HCT116 (cell line): ENCODE results near the gene BICDL2. TPM values are rescaled to one million over a fixed set of nuclear protein-coding genes. Genes with fewer than 3 reads are reported as not detected.

Source experiments
- ATAC-seq: fragments of 200-7000 bp; cut with Tn5 transposase; 2 replicates; pipeline ENCODE4 v1.9.1; 2020; ENCODE audit warnings: mild to moderate bottlenecking, moderate library complexity
- BruUV-seq: library from RNA; stranded (reverse); fragments of 400-500 nt; replicated peaks from 2 replicates; lab custom pipeline; 2021; lab: Mats Ljungman, UMichigan
- CTCF ChIA-PET: fragments of 300-600 bp; sonication (Branson Sonifier 250); formaldehyde crosslinking; loops from one replicate; lab custom pipeline; 2021; ENCODE audit warnings: antibody characterized with exemption; lab: Charles Lee
- POLR2A ChIA-PET: fragments of 300-600, 350-600 bp; sonication (Branson Sonifier 250); formaldehyde crosslinking; loops from one replicate; lab custom pipeline; 2021; ENCODE audit warnings: antibody characterized with exemption; lab: Charles Lee
- RAD21 ChIA-PET, 2 experiments: fragments of 300-600 bp; sonication (Branson Sonifier 250); formaldehyde crosslinking; loops; one replicate each; lab custom pipeline; 2023; ENCODE audit warnings: low total read pairs in 2 of 2; ENCODE audit not compliant: uncharacterized antibody in 2 of 2, unreplicated experiment in 2 of 2, low non-redundant PET in 1 of 2; lab: Charles Lee
- DNase-seq: peaks from one replicate; pipeline ENCODE4 v3.0.0-alpha.2; 2010; ENCODE audit warnings: low read depth, low spot score
- H2AFZ ChIP-seq: fragments of 200-600 bp; shearing (Covaris generic), sonication (generic); 2 replicates; pipeline ENCODE4 v1.6.1; 2017; ENCODE audit warnings: low read depth, mixed run types, mixed read lengths, antibody characterized with exemption, low read length; ENCODE audit not compliant: poor library complexity, severe bottlenecking
- H3K27ac ChIP-seq: 2 replicates; pipeline ENCODE4 v1.5.1; 2012; ENCODE audit warnings: low read depth, low read length
- H3K27me3 ChIP-seq: fragments of 200-600 bp; sonication (generic); 2 replicates; pipeline ENCODE4 v1.6.1; 2016; ENCODE audit warnings: mixed run types, low read length, mixed read lengths; ENCODE audit not compliant: insufficient read depth
- H3K36me3 ChIP-seq, 2 experiments: fragments of 200-500 bp in 1 of 2; fragments of 200-600 bp in 1 of 2; sonication (Bioruptor generic) in 1 of 2; sonication (generic) in 1 of 2; 2 replicates each; pipeline versions ENCODE4 v1.5.1 to v1.6.1; 2014 to 2016; ENCODE audit warnings: low read length in 2 of 2, inconsistent platforms in 1 of 2, mixed read lengths in 1 of 2, mixed run types in 1 of 2; ENCODE audit not compliant: insufficient read depth in 2 of 2, control insufficient read depth in 1 of 2
- H3K4me1 ChIP-seq, 2 experiments: fragments of 200-600 bp in 1 of 2; sonication (generic) in 1 of 2; 2 replicates each; pipeline versions ENCODE4 v1.5.1 to v1.6.1; 2012 to 2017; ENCODE audit warnings: low read length in 2 of 2, inconsistent platforms in 1 of 2, mild to moderate bottlenecking in 1 of 2, mixed read lengths in 1 of 2, mixed run types in 1 of 2, moderate library complexity in 1 of 2; ENCODE audit not compliant: insufficient read depth in 2 of 2, control insufficient read depth in 1 of 2
- H3K4me2 ChIP-seq: fragments of 200-600 bp; sonication (generic); 2 replicates; pipeline ENCODE4 v1.6.1; 2017; ENCODE audit warnings: mixed run types, low read length, mixed read lengths
- H3K4me3 ChIP-seq, 2 experiments: fragments of 200-600 bp in 1 of 2; sonication (generic) in 1 of 2; replicated peaks in 1 of 2; 2 replicates each; pipeline ENCODE4 v1.5.1; 2011 to 2016; ENCODE audit warnings: low read length in 2 of 2, control low read depth in 1 of 2, low read depth in 1 of 2, mild to moderate bottlenecking in 1 of 2, mixed read lengths in 1 of 2, mixed run types in 1 of 2
- H3K79me2 ChIP-seq: fragments of 200-600 bp; sonication (generic); 2 replicates; pipeline ENCODE4 v1.6.1; 2017; ENCODE audit warnings: mild to moderate bottlenecking, mixed run types, low read length, moderate library complexity, mixed read lengths; ENCODE audit not compliant: insufficient read depth
- H3K9ac ChIP-seq: fragments of 200-600 bp; sonication (generic); 2 replicates; pipeline ENCODE4 v1.6.1; 2016; ENCODE audit warnings: low read length, mixed read lengths
- H3K9me2 ChIP-seq: fragments of 200-600 bp; sonication (generic), shearing (Covaris generic); 2 replicates; pipeline ENCODE4 v1.6.1; 2017; ENCODE audit warnings: mixed run types, mild to moderate bottlenecking, moderate library complexity; ENCODE audit not compliant: insufficient read depth
- H3K9me3 ChIP-seq, 2 experiments: fragments of 200-500 bp in 1 of 2; fragments of 200-600 bp in 1 of 2; sonication (Bioruptor generic) in 1 of 2; sonication (generic) in 1 of 2; 2 replicates each; pipeline ENCODE4 v1.6.1; 2014 to 2017; ENCODE audit warnings: low read length in 2 of 2, mixed read lengths in 2 of 2, inconsistent platforms in 1 of 2, low read depth in 1 of 2, mild to moderate bottlenecking in 1 of 2, mixed run types in 1 of 2, moderate library complexity in 1 of 2; ENCODE audit not compliant: control insufficient read depth in 1 of 2, insufficient read depth in 1 of 2
- H4K20me1 ChIP-seq: fragments of 200-600 bp; sonication (generic), shearing (Covaris generic); 2 replicates; pipeline ENCODE4 v1.6.1; 2017; ENCODE audit warnings: mixed run types, mild to moderate bottlenecking, moderate library complexity; ENCODE audit not compliant: insufficient read depth
- ATF3 ChIP-seq: IDR thresholded peaks from 2 replicates; pipeline ENCODE4 v1.6.1; 2012
- EGR1 ChIP-seq: IDR thresholded peaks from 2 replicates; pipeline ENCODE4 v1.6.1; 2012; ENCODE audit warnings: low read depth
- ELF1 ChIP-seq: IDR thresholded peaks from 2 replicates; pipeline ENCODE4 v1.6.1; 2012; ENCODE audit warnings: low read depth, borderline replicate concordance
- EZH2 ChIP-seq: fragments of 200-600 bp; sonication (generic); IDR thresholded peaks from 2 replicates; pipeline ENCODE4 v1.6.1; 2017; ENCODE audit warnings: antibody characterized with exemption, mixed run types
- EZH2phosphoT487 ChIP-seq: fragments of 200-600 bp; IDR thresholded peaks from 2 replicates; pipeline ENCODE4 v1.6.1; 2018; ENCODE audit warnings: antibody characterized with exemption, borderline replicate concordance
- FOSL1 ChIP-seq: IDR thresholded peaks from 2 replicates; pipeline ENCODE4 v1.6.1; 2012; ENCODE audit warnings: low read depth
- JUND ChIP-seq: IDR thresholded peaks from 2 replicates; pipeline ENCODE4 v1.6.1; 2012
- MAX ChIP-seq: IDR thresholded peaks from 2 replicates; pipeline ENCODE4 v1.6.1; 2012
- REST ChIP-seq: IDR thresholded peaks from 2 replicates; pipeline ENCODE4 v1.6.1; 2012; ENCODE audit warnings: low read depth
- SIN3A ChIP-seq: IDR thresholded peaks from 2 replicates; pipeline ENCODE4 v1.6.1; 2012; ENCODE audit warnings: low read depth
- SP1 ChIP-seq: IDR thresholded peaks from 2 replicates; pipeline ENCODE4 v1.6.1; 2012; ENCODE audit warnings: low read depth
- SRF ChIP-seq: IDR thresholded peaks from 2 replicates; pipeline ENCODE4 v1.6.1; 2012; ENCODE audit warnings: low read depth
- YY1 ChIP-seq: IDR thresholded peaks from 2 replicates; pipeline ENCODE4 v1.6.1; 2011; ENCODE audit warnings: low read length, low read depth, moderate library complexity, mild to moderate bottlenecking; ENCODE audit not compliant: insufficient replicate concordance; ENCODE audit errors: extremely low read depth
- ZBTB33 ChIP-seq: IDR thresholded peaks from 2 replicates; pipeline ENCODE4 v1.6.1; 2011; ENCODE audit warnings: mild to moderate bottlenecking, low read length, moderate library complexity; ENCODE audit not compliant: insufficient replicate concordance; ENCODE audit errors: extremely low read depth
- ZFX ChIP-seq: fragments of 450-650 bp; IDR thresholded peaks from 2 replicates; pipeline ENCODE4 v1.6.1; 2017
- ZNF274 ChIP-seq: fragments of 200-500 bp; sonication (Bioruptor generic); IDR thresholded peaks from 2 replicates; pipeline ENCODE4 v1.6.1; 2014; ENCODE audit warnings: mild to moderate bottlenecking, low read depth, low read length, inconsistent platforms
- intact Hi-C: fragments of 100-400 bp; cut with micrococcal nuclease; formaldehyde crosslinking; loops from 2 replicates; pipeline ENCODE4 v1.10.0; 2022
- total RNA-seq: library from RNA; stranded (reverse); gene quantifications from one replicate; pipeline ENCODE4 v1.2.1, GENCODE V29; 2021; ENCODE audit not compliant: unreplicated experiment

BICDL2 gene
- total RNA-seq, 1 experiment from 2014 or later, result 21.3 TPM

- POLR2A ChIA-PET, result interaction anchor here (2.3 kb wide), 1 partner anchor 12 kb away, joined by 6 read pairs; no protein-coding TSS in a partner anchor
Measured at GRCh38 chr16:3046641-3047386, 10.1 kb upstream of the BICDL2 start.

More at GRCh38 chr16:3046641-3047386, 10.1 kb upstream of the BICDL2 start:
- intact Hi-C loops, result no loop called here
- no peaks in the 10 kb centered on the region for H4K20me1 ChIP-seq
- TF ChIP-seq REST (no peak), ZFX (no peak), ZBTB33 (no peak), SIN3A (no peak), SP1 (no peak), JUND (no peak), FOSL1 (no peak), ELF1 (no peak), ZNF274 (no peak), ATF3 (no peak), SRF (no peak), MAX (no peak), EGR1 (no peak), EZH2phosphoT487 (no peak), YY1 (no peak), EZH2 (no peak)
- TF ChIP-seq, all 23 proteins: peak for 0
- Histone ChIP-seq H3K36me3 (no peaks in the 10 kb centered on the region), H3K27me3 (no peaks in the 10 kb centered on the region), H2AFZ (no peak overlapping the region), H3K27ac (no peak overlapping the region; the same call in 1 of the 2 replicates), H3K79me2 (no peaks in the 10 kb centered on the region), H3K9me3 (no peaks in the 10 kb centered on the region), H3K4me1 (peaks cover 5 to 52% of the 10 kb centered on the region in 2 experiments), H3K4me3 (peak overlapping the region; percentile 56 to 79), H3K9ac (peak overlapping the region; percentile 81), H3K4me2 (peak overlapping the region; percentile 99), H3K9me2 (no peaks in the 10 kb centered on the region)
- no TSS peak for BruUV-seq
- peak; percentile 8; the same call in 1 of the 2 replicates for ATAC-seq
- CTCF ChIA-PET, result interaction anchor here (4.3 kb wide), 1 partner anchor 12 kb away, joined by 16 read pairs; no protein-coding TSS in a partner anchor
- RAD21 ChIA-PET, result no interaction called here
- no peak for DNase-seq
